ENCODE results near the gene ARL6IP4. TPM values are rescaled to one million over a fixed set of nuclear protein-coding genes. Genes with fewer than 3 reads are reported as not detected.

The ARL6IP4 gene
- total RNA-seq, 1 donor from 2014 or later = 158 TPM

DNA sequence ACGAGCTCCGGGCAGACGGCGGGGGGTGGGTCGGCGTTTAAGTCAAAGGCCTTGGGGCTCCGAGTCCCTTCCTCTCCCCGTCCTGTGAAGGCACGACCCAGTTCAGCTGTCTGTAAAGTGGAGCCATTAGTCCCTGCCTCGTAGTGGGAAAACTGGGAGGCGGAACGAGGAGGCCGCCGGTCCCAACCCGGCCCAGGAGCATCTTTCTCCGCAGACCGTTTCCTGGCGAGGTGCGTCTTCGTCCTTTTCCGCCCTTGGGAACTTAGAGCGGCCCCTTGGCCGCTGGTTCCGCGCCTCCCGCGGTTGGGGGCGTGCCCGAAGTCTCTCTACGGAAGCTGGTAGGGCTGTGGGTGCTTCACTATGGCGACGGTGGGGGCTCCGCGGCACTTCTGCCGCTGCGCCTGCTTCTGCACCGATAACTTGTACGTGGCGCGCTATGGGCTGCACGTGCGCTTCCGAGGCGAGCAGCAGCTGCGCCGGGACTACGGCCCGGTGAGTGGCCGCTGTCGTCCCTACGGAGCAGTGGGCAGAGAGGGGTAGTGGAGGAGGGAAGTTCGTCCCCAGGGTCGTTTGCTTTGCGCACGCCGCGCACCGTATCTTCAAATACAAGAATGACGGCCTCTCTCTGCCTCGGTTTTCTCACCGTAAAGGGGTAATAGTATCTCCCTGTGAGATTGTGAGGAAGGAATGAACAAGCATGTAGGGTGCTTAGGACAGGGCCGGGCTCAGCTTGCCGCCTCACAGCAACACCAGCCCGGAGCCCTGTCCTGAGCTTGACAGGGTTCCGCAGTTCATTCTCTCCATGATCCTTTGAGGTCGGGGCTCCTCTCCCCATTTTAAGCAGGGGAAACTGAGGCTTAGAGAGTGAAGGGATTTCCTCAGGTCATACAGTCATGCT, 5.3 kb upstream of the ARL6IP4 start, which contains the start of gene OGFOD2:
Gene OGFOD2, plus strand, starts transcription at position 353 of the 898 bp plus-strand sequence. Its CDS starts 8 bp downstream, at position 361.
- DNase-seq (ENCODE audit: missing footprints) = peak; percentile 95
- intact Hi-C loops (cut with DNase I) = no loop called here
- peak; percentile 92 for ATAC-seq

DNA sequence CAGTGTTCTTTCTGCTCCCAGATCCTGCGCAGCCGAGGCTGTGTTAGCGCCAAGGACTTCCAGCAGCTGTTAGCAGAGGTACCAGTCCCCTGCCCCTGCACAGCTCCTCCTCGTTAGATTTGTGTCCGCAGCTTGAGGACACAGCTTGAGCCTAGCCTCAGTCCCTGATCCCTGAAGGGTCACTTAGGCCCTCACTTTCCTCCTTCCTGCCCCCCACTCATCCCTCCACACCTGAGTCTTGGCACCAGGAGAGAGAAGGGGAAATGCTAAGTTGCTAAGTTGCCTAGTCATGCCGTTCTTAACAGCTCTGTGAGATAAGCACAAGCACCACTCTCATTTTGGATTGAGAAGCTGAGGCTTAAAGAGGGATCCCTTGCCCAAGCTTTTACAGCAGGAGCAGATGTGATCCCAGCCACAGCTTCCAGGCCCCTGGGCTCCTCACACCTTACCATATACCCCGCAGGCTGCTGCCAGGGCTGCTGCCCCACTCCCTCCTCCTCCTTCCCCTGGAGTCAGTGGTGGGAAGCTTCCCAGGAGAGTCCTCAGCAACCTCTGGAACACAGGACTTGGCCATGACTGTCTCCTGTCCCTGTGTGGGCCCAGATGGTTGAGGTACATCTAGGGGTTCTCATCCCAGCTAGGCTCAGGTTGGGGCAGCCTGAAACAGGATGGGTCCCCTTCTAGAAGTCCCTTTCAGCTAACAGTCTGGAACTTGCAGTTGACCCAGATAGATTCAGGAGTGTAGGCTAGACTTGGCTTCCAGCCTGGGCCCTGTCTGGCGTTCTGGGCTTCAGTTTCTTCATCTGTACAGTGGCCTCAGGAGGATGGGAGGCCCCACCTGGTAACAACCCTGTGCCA, 4.5 kb upstream of the ARL6IP4 start:
- DNase-seq (ENCODE audit: missing footprints) (peak; percentile 59), ATAC-seq (no peak)
- intact Hi-C loops (cut with DNase I) = no loop called here

DNA sequence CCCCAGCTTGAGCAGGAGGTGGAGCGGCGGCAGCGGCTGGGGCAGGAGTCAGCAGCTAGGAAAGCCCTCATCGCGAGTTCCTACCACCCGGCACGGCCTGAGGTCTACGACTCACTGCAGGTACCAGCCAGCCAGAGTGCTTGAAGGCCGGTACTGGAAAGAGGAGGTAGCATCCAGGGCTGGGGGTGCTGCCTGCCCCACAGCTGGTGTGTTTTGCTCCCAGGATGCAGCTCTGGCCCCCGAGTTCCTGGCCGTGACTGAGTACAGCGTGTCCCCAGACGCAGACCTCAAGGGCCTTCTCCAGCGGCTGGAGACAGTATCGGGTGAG, 3.9 kb upstream of the ARL6IP4 start:
- peak; percentile 60 for DNase-seq (ENCODE audit: missing footprints)
- intact Hi-C loops (cut with DNase I) = no loop called here
- ATAC-seq = no peak

DNA sequence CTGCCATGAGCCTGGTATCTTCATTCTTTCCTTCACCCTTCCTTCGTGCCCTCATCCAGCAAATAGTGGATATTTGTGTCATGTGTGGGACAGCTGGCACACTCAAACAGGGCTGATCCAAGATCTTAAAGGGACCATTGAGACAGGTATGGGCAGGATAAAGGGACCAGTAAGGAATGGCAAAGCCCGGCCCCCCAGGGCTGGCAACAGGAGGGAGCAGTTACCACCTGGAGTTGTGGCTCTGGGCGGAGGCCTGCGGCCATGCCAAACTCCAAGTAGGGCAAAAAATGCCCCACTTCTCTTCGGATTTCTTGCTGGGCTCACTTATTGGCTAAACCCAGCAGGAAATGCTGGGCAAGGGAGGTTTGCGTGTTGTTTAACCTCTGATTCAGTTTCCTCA, 3.3 kb upstream of the ARL6IP4 start:
- ATAC-seq (no peak), DNase-seq (ENCODE audit: missing footprints) (no peak)
- intact Hi-C loops (cut with DNase I) = no loop called here

DNA sequence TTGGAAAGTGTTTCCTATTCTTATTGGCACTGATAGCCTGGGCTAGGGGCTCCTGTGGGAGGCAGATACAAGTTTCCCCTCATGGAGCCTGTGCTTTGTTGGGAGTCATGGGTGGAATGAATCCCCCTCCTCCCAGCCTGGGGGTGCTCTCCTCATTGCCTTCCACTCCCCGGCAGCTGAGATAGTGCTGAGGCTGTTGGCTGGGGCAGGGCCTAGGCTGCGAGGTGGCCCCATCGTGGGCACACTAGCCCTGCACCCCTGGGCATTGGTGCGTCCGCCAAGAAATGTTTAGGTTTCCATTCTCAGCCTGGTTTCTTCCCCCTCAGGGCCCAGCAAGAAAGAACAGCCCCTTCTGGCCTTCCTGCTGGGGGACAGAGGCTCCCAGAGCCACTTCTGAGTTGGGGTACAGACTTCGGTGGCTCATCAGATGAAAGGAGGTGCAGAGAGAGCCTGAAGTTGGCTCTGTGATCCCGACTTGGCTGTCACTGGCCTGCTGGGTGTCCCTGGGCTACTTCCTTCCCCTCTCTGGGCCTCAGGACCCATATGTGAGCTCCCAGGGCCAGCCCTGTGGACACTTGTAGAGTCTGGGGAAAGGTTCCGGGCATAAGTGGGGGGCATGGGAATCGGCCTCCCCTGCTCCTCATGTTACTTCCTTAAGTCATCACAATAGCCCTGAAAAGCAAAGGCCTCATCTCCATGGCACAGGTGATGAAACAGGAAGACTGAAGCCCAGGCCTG, 2.7 kb upstream of the ARL6IP4 start:
- DNase-seq (ENCODE audit: missing footprints) = peak; percentile 30
- intact Hi-C loops (cut with DNase I) = no loop called here
- no peak for ATAC-seq

DNA sequence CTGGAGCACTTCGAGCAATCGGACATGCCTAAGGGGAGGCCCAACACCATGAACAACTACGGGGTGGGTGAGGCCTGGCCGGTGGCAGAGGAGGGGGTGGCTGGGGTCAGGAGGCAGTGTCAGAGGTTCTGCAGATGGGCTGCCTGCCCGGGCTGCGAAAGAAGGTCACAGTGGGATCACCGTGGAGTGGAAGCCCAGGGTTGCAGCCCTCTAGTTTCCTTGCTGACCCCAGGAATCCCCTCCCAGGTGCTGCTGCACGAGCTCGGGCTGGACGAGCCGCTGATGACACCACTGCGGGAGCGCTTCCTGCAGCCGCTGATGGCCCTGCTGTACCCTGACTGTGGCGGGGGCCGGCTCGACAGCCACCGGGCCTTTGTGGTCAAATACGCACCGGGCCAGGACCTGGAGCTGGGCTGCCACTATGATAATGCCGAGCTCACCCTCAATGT, 1.9 kb upstream of the ARL6IP4 start:
- intact Hi-C loops (cut with DNase I) = no loop called here
- DNase-seq (ENCODE audit: missing footprints) (no peak), ATAC-seq (no peak)

DNA sequence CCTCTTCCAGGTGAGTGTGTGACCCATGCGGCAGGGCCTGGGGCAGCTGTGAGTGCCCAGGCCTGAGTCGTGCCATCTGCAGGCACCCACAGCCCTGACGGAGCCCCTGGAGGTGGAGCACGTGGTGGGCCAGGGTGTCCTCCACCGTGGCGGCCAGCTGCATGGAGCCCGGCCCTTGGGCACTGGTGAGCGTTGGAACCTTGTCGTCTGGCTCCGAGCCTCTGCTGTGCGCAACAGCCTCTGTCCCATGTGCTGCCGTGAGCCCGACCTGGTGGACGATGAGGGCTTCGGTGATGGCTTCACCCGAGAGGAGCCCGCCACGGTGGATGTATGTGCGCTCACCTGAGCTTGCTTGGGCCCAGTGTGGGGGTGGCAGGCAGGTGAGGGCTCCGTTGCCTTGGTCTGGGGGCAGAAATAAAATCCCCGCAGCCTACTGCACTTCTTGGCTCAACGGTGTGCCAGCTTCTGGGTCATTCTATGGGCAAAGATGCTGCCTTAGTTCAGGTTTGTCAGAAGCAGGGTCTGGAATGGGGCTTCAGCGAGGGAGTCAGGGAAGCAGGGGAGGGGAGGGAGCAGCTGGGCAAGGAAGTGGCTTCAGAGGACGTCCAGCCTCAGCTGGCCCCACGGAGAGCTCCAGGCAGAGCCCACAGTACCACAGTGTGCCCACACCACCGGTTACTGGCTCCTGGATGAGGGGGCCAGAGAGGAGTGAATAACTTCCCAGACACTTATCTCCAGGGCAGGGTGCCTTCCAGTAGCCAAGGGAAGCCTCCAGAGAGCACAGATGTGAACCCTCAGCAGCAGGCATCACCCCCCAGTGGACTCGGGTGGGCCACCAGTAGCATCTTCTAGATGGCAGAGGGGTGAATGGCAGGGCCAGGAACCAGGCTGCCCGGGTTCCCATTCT, 1.2 kb upstream of the ARL6IP4 start:
- ATAC-seq = no peak
- intact Hi-C loops (cut with DNase I) = no loop called here
- DNase-seq (ENCODE audit: missing footprints) = peak; percentile 51

DNA sequence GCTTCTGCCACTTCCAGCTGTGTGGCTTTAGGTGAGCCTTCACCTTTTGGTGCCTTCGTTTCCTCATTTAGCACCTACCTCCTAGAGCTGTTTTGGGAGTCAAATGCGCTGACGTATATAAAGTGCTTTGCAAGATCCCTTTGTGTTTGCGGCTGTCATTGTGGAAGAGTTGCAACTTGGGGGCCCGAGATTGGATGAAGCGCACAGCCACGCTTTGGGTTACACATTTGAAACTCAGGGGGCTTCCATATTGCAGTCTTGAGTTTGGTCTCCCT, 636 bp upstream of the ARL6IP4 start:
- ATAC-seq = no peak
- intact Hi-C loops (cut with DNase I) = loop anchor here (5.0 kb wide), 2 partner anchors 172 to 257 kb away; partner anchors contain the start of gene PITPNM2

DNA sequence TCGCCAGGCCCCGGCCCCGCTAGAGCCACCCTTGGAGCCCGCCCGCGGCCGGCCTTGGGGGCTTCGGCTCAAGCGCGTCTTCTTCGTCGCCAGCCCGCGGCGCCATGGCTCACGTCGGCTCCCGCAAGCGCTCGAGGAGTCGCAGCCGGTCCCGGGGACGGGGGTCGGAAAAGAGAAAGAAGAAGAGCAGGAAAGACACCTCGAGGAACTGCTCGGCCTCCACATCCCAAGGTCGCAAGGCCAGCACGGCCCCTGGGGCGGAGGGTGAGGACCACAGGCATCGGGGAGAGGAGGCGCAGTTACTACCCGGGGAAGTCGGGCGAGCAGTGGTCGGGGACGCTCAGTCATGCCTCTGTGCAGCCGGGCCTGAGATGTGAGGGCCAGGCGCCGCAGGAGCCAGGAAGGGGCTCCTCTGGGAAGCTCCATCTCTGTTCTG, 573 bp downstream of the ARL6IP4 start:
- intact Hi-C loops (cut with DNase I) = loop anchor here (5.0 kb wide), 2 partner anchors 171 to 256 kb away; partner anchors contain the start of gene PITPNM2
- DNase-seq (ENCODE audit: missing footprints) (peak; percentile 64), ATAC-seq (no peak)

More for the DNA sequence above, 636 bp upstream of the ARL6IP4 start:
- no peak for DNase-seq (ENCODE audit: missing footprints)

DNA sequence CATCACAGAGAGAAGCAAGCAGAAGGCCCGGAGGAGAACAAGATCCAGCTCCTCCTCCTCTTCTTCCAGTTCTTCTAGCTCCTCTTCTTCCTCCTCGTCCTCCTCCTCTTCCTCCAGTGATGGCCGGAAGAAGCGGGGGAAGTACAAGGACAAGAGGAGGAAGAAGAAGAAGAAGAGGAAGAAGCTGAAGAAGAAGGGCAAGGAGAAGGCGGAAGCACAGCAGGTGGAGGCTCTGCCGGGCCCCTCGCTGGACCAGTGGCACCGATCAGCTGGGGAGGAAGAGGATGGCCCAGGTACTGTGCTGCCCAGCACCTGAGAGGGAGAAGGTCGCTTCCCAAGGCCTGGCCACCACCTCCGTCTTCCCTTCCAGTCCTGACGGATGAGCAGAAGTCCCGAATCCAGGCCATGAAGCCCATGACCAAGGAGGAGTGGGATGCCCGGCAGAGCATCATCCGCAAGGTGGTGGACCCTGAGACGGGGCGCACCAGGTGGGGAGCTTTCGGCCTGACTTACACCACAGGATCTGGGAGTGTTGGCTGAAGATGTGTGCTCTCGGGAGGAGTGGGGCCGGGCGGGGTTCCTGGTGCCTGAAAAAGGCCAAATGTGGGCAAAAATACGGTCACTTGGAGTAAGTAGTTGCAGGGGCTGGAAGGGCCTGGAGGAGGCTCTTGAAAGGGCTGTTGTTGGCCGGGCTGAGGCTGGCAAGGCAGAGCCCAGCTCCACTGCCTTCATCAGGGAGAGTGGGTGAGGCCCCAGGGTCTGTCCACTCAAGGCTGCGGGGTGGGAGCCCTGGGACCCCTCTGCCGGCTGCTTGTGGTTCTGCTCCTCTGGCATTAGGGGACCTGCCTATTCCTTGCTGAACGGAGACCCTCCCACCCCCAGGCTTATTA, 1.4 kb downstream of the ARL6IP4 start:
- intact Hi-C loops (cut with DNase I) = loop anchor here (5.0 kb wide), 2 partner anchors 170 to 255 kb away; partner anchors contain the start of gene PITPNM2
- DNase-seq (ENCODE audit: missing footprints) (no peak), ATAC-seq (no peak)

DNA sequence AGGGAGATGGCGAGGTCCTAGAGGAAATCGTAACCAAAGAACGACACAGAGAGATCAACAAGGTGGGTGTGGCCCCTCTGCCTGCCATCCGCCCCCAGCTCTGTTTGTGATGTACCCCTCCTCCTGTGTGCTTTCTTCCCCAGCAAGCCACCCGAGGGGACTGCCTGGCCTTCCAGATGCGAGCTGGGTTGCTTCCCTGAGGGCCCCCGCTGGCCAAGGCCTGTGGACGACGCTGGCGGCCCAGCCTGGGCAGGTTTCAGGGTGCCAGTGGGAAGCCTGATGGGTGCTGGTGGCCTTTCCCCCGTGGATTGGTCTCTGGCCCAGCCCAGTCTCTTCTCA, 2.0 kb downstream of the ARL6IP4 start:
- ATAC-seq (no peak), DNase-seq (ENCODE audit: missing footprints) (no peak)
- intact Hi-C loops (cut with DNase I) = loop anchor here (5.0 kb wide), 2 partner anchors 170 to 255 kb away; partner anchors contain the start of gene PITPNM2

DNA sequence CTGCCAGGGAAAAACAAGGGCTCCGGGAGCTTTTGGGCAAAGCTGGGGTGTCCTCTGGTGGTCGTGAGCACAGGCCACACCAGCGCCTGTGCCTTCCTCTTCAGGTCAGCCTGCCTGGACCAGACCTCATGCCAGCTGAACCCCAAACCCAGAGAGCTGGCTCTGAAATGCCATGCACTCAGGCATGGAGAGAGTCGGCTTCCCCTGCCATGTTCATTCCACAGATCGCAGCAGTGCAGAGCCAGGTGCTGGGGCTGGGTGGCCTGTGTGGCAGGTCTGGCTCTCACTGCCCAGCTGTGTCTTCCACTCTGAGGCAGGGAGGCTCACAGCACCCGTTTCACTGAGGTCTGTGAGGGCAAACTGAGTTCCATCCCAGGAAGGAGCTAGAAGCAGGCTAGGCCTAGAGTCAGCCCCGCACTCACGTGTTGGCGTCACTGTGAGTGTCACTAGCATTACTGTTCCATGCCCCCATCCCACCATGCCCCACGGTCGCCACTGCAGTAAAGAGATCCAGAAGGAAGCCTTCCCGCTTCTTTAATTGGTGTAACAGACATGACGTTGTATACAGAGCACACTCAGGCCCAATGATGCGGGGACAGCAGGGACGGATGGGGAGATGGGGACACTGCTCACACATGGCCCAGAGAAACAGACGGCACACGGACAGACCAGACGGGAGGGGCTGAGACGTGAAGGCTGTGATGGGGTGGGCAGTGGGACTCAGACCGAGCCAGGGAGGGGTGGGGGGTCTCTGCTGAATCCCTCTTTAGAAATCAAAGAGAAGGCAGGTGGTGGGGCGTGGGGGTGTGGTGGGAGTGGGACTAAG, 2.7 kb downstream of the ARL6IP4 start:
- DNase-seq (ENCODE audit: missing footprints) (peak; percentile 40), ATAC-seq (no peak)
- intact Hi-C loops (cut with DNase I) = loop anchor here (5.0 kb wide), 2 partner anchors 169 to 254 kb away; partner anchors contain the start of gene PITPNM2

DNA sequence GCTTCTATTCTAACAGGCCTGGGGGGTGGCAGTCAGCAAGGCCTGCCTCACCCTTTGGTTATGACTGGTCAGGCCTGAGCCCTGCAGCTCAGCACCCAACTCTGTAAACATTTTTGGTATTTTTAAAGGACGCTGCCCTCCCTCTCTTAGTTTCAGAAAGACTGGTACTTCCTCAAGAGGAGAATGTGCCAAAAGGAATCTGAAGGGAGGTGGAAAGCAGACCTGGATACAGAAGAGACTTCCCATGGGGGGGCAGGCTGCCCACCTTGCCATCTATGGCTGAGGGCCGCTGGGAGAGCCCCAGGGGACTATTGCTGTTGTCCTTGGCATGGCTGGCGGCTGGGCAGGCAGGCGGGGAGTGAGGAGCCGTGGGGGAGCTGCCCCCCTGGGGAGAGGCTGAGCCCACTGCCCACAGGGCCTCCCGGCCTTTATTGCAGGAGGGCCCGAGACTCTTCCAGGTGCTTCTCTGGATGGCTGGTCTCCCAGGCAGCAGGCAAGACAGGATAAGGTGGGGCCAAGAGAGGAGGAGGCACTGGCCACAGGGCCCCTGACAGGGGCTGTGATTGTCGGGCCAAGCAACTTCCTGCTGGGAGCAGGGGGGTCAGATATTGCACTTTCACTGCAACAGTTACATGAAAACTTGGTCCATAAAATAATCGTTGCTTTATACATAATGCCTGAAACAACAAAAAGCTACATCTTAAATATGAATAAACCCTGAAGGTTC, 3.5 kb downstream of the ARL6IP4 start:
- intact Hi-C loops (cut with DNase I) = loop anchor here (5.0 kb wide), 2 partner anchors 168 to 253 kb away; partner anchors contain the start of gene PITPNM2
- DNase-seq (ENCODE audit: missing footprints) (no peak), ATAC-seq (no peak)

DNA sequence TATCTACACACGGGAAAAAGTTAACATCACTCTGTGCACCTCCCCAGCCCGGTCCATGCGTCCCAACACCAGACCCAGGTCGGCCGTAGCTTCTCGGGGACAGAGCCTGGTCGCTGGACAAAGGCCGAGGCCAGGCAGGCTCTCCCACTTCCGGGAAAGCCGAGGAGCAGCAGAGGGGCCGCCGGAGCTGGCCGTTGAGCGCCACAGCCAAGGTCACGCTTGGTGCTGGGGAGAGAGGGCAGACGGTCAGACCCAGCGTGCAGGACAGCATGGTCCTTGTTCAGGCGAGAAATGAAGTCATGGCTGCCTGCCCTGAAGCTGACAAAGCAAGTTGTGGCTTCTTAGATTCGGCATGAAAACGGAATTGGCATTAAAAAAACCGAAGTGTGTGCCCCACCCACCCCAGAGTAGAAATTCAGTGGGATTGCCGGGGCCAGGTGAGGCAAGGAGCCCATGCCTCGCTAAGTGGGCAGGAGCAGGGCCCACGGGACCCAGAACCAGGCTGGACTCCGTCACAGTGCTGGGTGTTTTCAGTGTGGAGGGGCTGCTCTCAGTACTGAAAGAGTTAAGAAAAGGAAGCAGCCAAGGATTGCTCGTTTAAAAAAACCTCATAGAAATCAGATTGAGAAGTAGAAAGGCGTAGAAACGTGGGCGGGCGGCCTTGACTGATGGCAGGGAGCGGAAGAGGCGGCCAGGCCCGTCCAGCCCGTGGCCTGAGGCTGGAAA, 4.3 kb downstream of the ARL6IP4 start:
- intact Hi-C loops (cut with DNase I) = loop anchor here (5.0 kb wide), 2 partner anchors 168 to 253 kb away; partner anchors contain the start of gene PITPNM2
- peak; percentile 14 for ATAC-seq
- peak; percentile 74 for DNase-seq (ENCODE audit: missing footprints)

All from Right ventricle myocardium inferior (tissue), 1 donor.